H9 (cell line): ENCODE measurements around the gene RAB27B. TPM values are rescaled to one million over a fixed set of nuclear protein-coding genes. Genes with fewer than 3 reads are reported as not detected.

Source experiments
- DNase-seq: peaks from one replicate; pipeline ENCODE4 v3.0.0-alpha.2; 2017
- H2AFZ ChIP-seq: one replicate; pipeline ENCODE4 v1.6.1; 2013; ENCODE audit warnings: mild to moderate bottlenecking, low read length, control low read depth, moderate library complexity
- H2AK5ac ChIP-seq: 2 replicates; pipeline ENCODE4 v1.6.1; 2013; ENCODE audit warnings: low read length, control low read depth, mixed read lengths; ENCODE audit not compliant: insufficient read length
- H2BK120ac ChIP-seq: one replicate; pipeline ENCODE4 v1.6.1; 2013; ENCODE audit warnings: low read depth, mild to moderate bottlenecking, low read length, control low read depth, inconsistent platforms; ENCODE audit not compliant: poor library complexity, severe bottlenecking
- H2BK12ac ChIP-seq: 2 replicates; pipeline ENCODE4 v1.6.1; 2013; ENCODE audit warnings: low read length, control low read depth, mixed read lengths, low read depth; ENCODE audit not compliant: insufficient read length
- H2BK15ac ChIP-seq: 2 replicates; pipeline ENCODE4 v1.6.1; 2013; ENCODE audit warnings: low read depth, low read length, control low read depth
- H2BK20ac ChIP-seq: one replicate; pipeline ENCODE4 v1.6.1; 2013; ENCODE audit warnings: low read depth, mild to moderate bottlenecking, low read length, control low read depth, inconsistent platforms; ENCODE audit not compliant: poor library complexity, severe bottlenecking
- H2BK5ac ChIP-seq: 2 replicates; pipeline ENCODE4 v1.6.1; 2013; ENCODE audit warnings: low read length, control low read depth, mixed read lengths; ENCODE audit not compliant: insufficient read length
- H3K14ac ChIP-seq: 2 replicates; pipeline ENCODE4 v1.6.1; 2013; ENCODE audit warnings: low read length, control low read depth; ENCODE audit not compliant: insufficient read depth
- H3K18ac ChIP-seq: 2 replicates; pipeline ENCODE4 v1.6.1; 2013; ENCODE audit warnings: low read depth, mild to moderate bottlenecking, mixed read lengths, low read length, control low read depth; ENCODE audit not compliant: insufficient read length
- H3K23ac ChIP-seq: 2 replicates; pipeline ENCODE4 v1.6.1; 2013; ENCODE audit warnings: low read length, control low read depth, mixed read lengths, low read depth; ENCODE audit not compliant: insufficient read length
- H3K23me2 ChIP-seq: 2 replicates; pipeline ENCODE4 v1.6.1; 2013; ENCODE audit warnings: low read depth, mild to moderate bottlenecking, mixed read lengths, low read length, control low read depth; ENCODE audit not compliant: insufficient read length, poor library complexity, severe bottlenecking
- H3K27ac ChIP-seq: 2 replicates; pipeline ENCODE4 v1.5.1; 2013; ENCODE audit warnings: low read length, control low read depth, mixed read lengths, low read depth; ENCODE audit not compliant: insufficient read length
- H3K27me3 ChIP-seq: 2 replicates; pipeline ENCODE4 v1.6.1; 2013; ENCODE audit warnings: low read length, control low read depth, inconsistent platforms; ENCODE audit not compliant: insufficient read depth
- H3K4ac ChIP-seq: 2 replicates; pipeline ENCODE4 v1.6.1; 2013; ENCODE audit warnings: low read depth, mild to moderate bottlenecking, control low read depth, inconsistent platforms, low read length, moderate library complexity
- H3K4me1 ChIP-seq: 2 replicates; pipeline ENCODE4 v1.6.1; 2013; ENCODE audit warnings: low read length, control low read depth, inconsistent platforms; ENCODE audit not compliant: insufficient read depth
- H3K4me2 ChIP-seq: 2 replicates; pipeline ENCODE4 v1.6.1; 2013; ENCODE audit warnings: low read length, control low read depth, mixed read lengths; ENCODE audit not compliant: insufficient read length, insufficient read depth
- H3K56ac ChIP-seq: 2 replicates; pipeline ENCODE4 v1.6.1; 2013; ENCODE audit warnings: low read depth, mild to moderate bottlenecking, mixed read lengths, low read length, control low read depth; ENCODE audit not compliant: insufficient read length
- H3K79me1 ChIP-seq: 2 replicates; pipeline ENCODE4 v1.6.1; 2013; ENCODE audit warnings: low read depth, mild to moderate bottlenecking, moderate library complexity, low read length, control low read depth, inconsistent platforms; ENCODE audit not compliant: insufficient read depth, poor library complexity, severe bottlenecking
- H3K79me2 ChIP-seq: 2 replicates; pipeline ENCODE4 v1.6.1; 2013; ENCODE audit warnings: low read length, control low read depth, inconsistent platforms; ENCODE audit not compliant: insufficient read depth
- H3K9ac ChIP-seq: 2 replicates; pipeline ENCODE4 v1.6.1; 2013; ENCODE audit warnings: low read length, control low read depth, mixed read lengths; ENCODE audit not compliant: insufficient read length; ENCODE audit errors: extremely low read depth
- H3K9me3 ChIP-seq: one replicate; pipeline ENCODE4 v1.6.1; 2013; ENCODE audit warnings: low read depth, low read length, inconsistent platforms; ENCODE audit not compliant: control insufficient read depth
- H3T11ph ChIP-seq: one replicate; pipeline ENCODE4 v1.6.1; 2013; ENCODE audit warnings: mild to moderate bottlenecking, low read length, control low read depth, inconsistent platforms
- H4K20me1 ChIP-seq: one replicate; pipeline ENCODE4 v1.6.1; 2013; ENCODE audit not compliant: control insufficient read depth, insufficient read length, insufficient read depth
- H4K5ac ChIP-seq: 2 replicates; pipeline ENCODE4 v1.6.1; 2013; ENCODE audit warnings: low read depth, mild to moderate bottlenecking, mixed read lengths, low read length, control low read depth; ENCODE audit not compliant: insufficient read length
- H4K8ac ChIP-seq: replicated peaks from 2 replicates; pipeline ENCODE4 v1.6.1; 2013; ENCODE audit warnings: low read length, control low read depth, mixed read lengths, low read depth; ENCODE audit not compliant: insufficient read length
- H4K91ac ChIP-seq: 2 replicates; pipeline ENCODE4 v1.6.1; 2013; ENCODE audit warnings: low read depth, mild to moderate bottlenecking, moderate library complexity, mixed read lengths, low read length, control low read depth; ENCODE audit not compliant: insufficient read length
- H3K27ac Mint-ChIP-seq, 3 experiments: 2 replicates in 2 of 3; 3 replicates in 1 of 3; pipeline ENCODE4 v1.8.0; 2020 to 2021; ENCODE audit warnings: mixed read lengths in 3 of 3, mild to moderate bottlenecking in 1 of 3, moderate library complexity in 1 of 3
- H3K27me3 Mint-ChIP-seq: 2 replicates; pipeline ENCODE4 v1.8.0; 2021; ENCODE audit warnings: low read depth, mild to moderate bottlenecking, moderate library complexity, mixed read lengths
- H3K36me3 Mint-ChIP-seq, 3 experiments: 2 replicates in 2 of 3; 3 replicates in 1 of 3; pipeline ENCODE4 v1.8.0; 2020 to 2021; ENCODE audit warnings: low read depth in 3 of 3, mixed read lengths in 3 of 3; ENCODE audit not compliant: insufficient read depth in 1 of 3
- H3K4me1 Mint-ChIP-seq, 2 experiments: 2 replicates each; pipeline ENCODE4 v1.8.0; 2020; ENCODE audit warnings: mixed read lengths in 2 of 2
- H3K4me3 Mint-ChIP-seq, 2 experiments: 2 replicates in 1 of 2; 3 replicates in 1 of 2; pipeline ENCODE4 v1.8.0; 2020 to 2021; ENCODE audit warnings: mild to moderate bottlenecking in 2 of 2, mixed read lengths in 2 of 2, moderate library complexity in 1 of 2
- H3K9me3 Mint-ChIP-seq, 2 experiments: 2 replicates in 1 of 2; 3 replicates in 1 of 2; pipeline ENCODE4 v1.8.0; 2020; ENCODE audit warnings: mild to moderate bottlenecking in 2 of 2, mixed read lengths in 2 of 2, moderate library complexity in 1 of 2
- CTCF ChIP-seq: fragments of 200-600 bp; sonication (generic); conservative IDR thresholded peaks from 3 replicates; pipeline ENCODE4 v1.8.0; 2021; ENCODE audit warnings: antibody characterized with exemption, mild to moderate bottlenecking
- WGBS: extraction: QIAGEN DNeasy Blood & Tissue Kit; methylation state at CpG from one replicate; pipeline ENCODE4 v1.1.7; 2013; ENCODE audit warnings: missing lambda C conversion rate, low lambda C conversion rate, mixed read lengths; ENCODE audit not compliant: insufficient read length; ENCODE audit errors: extremely low coverage; 5-methylcytosine and 5-hydroxymethylcytosine counted together
- total RNA-seq: library from RNA; stranded (reverse); gene quantifications from 2 replicates; pipeline ENCODE4 v1.2.1, GENCODE V29; 2021

Gene RAB27B
- total RNA-seq, 1 experiment from 2014 or later: 0.15 TPM

- Histone ChIP-seq H3K4ac (no peak overlapping the region), H4K5ac (no peak overlapping the region), H3K4me2 (no peak overlapping the region), H2BK5ac (no peak overlapping the region), H3K56ac (no peak overlapping the region), H2AFZ (no peak overlapping the region), H4K91ac (no peak overlapping the region), H3K23me2 (no peaks in the 10 kb centered on the region), H3K9ac (no peak overlapping the region), H3K79me1 (no peaks in the 10 kb centered on the region), H3K27me3 (no peaks in the 10 kb centered on the region), H3K4me1 (no peaks in the 10 kb centered on the region), H4K8ac (no peak overlapping the region), H3K27ac (no peak overlapping the region), H3K79me2 (no peaks in the 10 kb centered on the region), H3K18ac (no peak overlapping the region), H3K23ac (no peak overlapping the region), H2BK15ac (no peak overlapping the region), H3T11ph (no peak overlapping the region), H3K14ac (no peak overlapping the region), H3K9me3 (no peaks in the 10 kb centered on the region), H2BK20ac (no peak overlapping the region), H2BK120ac (no peak overlapping the region), H2BK12ac (no peak overlapping the region), H2AK5ac (no peak overlapping the region), H4K20me1 (no peaks in the 10 kb centered on the region)
- no peak for DNase-seq
- Mint-ChIP-seq H3K36me3 (no peaks in the 10 kb centered on the region), H3K4me1 (peaks cover 0 to 3% of the 10 kb centered on the region in 2 experiments; a peak in 1 of 4 replicates), H3K27me3 (no peaks in the 10 kb centered on the region), H3K27ac (no peak overlapping the region), H3K9me3 (no peaks in the 10 kb centered on the region), H3K4me3 (no peak overlapping the region)
- no peak for TF ChIP-seq CTCF
- no CpG with 5 or more reads among the region's 3 CpGs for WGBS
Measured at GRCh38 chr18:54942569-54942968, 114.3 kb downstream of the RAB27B start.

Other genes starting within 250 kb of the RAB27B start
- gene DYNAP, start 237.2 kb upstream of the RAB27B start, total RNA-seq: 2.3 and 2.5 TPM in 2 replicates
- not detected in 2 replicates for gene CCDC68, start 131.0 kb downstream of the RAB27B start, total RNA-seq